Kidney tubule cell (primary cell): ENCODE results near the gene STAMBP.

Source experiments
- DNase-seq: peaks from one replicate; pipeline ENCODE4 v3.0.0-alpha.2; 2018; ENCODE audit warnings: low spot score

Gene STAMBP

GRCh38 chr2:73906847-73907505 is 78.2 kb downstream of the STAMBP start:
- DNase-seq, result no peak

GRCh38 chr2:73907840-73908452 is 79.2 kb downstream of the STAMBP start:
- peak; percentile 20 for DNase-seq

GRCh38 chr2:73908689-73909652 is 80.2 kb downstream of the STAMBP start:
- peak; percentile 96 for DNase-seq

GRCh38 chr2:73910873-73911547 is 82.2 kb downstream of the STAMBP start:
- DNase-seq, result no peak

GRCh38 chr2:73911548-73912208 is 82.9 kb downstream of the STAMBP start:
- DNase-seq, result no peak

- no peak for DNase-seq
Observed at GRCh38 chr2:73913414-73914054, 84.8 kb downstream of the STAMBP start.

- no peak for DNase-seq
Observed at GRCh38 chr2:73914667-73915066, 85.9 kb downstream of the STAMBP start.

GRCh38 chr2:73915437-73915993 is 86.8 kb downstream of the STAMBP start:
- DNase-seq, result no peak

- no peak for DNase-seq
Observed at GRCh38 chr2:73916666-73917065, 87.9 kb downstream of the STAMBP start.

- no peak for DNase-seq
Observed at GRCh38 chr2:73917296-73917695, 88.5 kb downstream of the STAMBP start.

GRCh38 chr2:73917696-73918207 is 89.0 kb downstream of the STAMBP start:
- no peak for DNase-seq

GRCh38 chr2:73918856-73919255 is 90.1 kb downstream of the STAMBP start:
- no peak for DNase-seq

- DNase-seq, result no peak
Observed at GRCh38 chr2:73919596-73920228, 91.0 kb downstream of the STAMBP start.

- DNase-seq, result peak; percentile 22
Observed at GRCh38 chr2:73920577-73921545, 92.1 kb downstream of the STAMBP start.

GRCh38 chr2:73921581-73921980 is 92.8 kb downstream of the STAMBP start:
- DNase-seq, result no peak

- DNase-seq, result no peak
Observed at GRCh38 chr2:73922681-73923080, 93.9 kb downstream of the STAMBP start.
